HG03097 (cell line): ENCODE data around the gene DUSP28.

ENCODE experiments used
- ATAC-seq: cut with Tn5 transposase; IDR thresholded peaks from one replicate; pipeline ENCODE4 v1.9.1; 2021; ENCODE audit not compliant: unreplicated experiment, low FRiP score

The DUSP28 gene

GRCh38 chr2:240571314-240571973 lies 11.3 kb downstream of the DUSP28 start:
- ATAC-seq = no peak

- ATAC-seq = no peak
These were observed 12.2 kb downstream of the DUSP28 start for GRCh38 chr2:240572141-240573031.

GRCh38 chr2:240573071-240573515 lies 12.9 kb downstream of the DUSP28 start:
- no peak for ATAC-seq

GRCh38 chr2:240573516-240574385 lies 13.6 kb downstream of the DUSP28 start:
- ATAC-seq = no peak

GRCh38 chr2:240574386-240575100 lies 14.4 kb downstream of the DUSP28 start:
- ATAC-seq = no peak

GRCh38 chr2:240575101-240575965 lies 15.2 kb downstream of the DUSP28 start:
- no peak for ATAC-seq

- ATAC-seq = no peak
These were observed 15.9 kb downstream of the DUSP28 start for GRCh38 chr2:240576036-240576435.

- no peak for ATAC-seq
These were observed 16.5 kb downstream of the DUSP28 start for GRCh38 chr2:240576436-240577205.

GRCh38 chr2:240577281-240578109 lies 17.3 kb downstream of the DUSP28 start:
- ATAC-seq = no peak

- no peak for ATAC-seq
These were observed 17.9 kb downstream of the DUSP28 start for GRCh38 chr2:240578110-240578450.

- no peak for ATAC-seq
These were observed 18.3 kb downstream of the DUSP28 start for GRCh38 chr2:240578488-240578887.

- ATAC-seq = no peak
These were observed 19.1 kb downstream of the DUSP28 start for GRCh38 chr2:240579071-240579762.

- no peak for ATAC-seq
These were observed 19.8 kb downstream of the DUSP28 start for GRCh38 chr2:240579771-240580614.

- no peak for ATAC-seq
These were observed 21.7 kb downstream of the DUSP28 start for GRCh38 chr2:240581811-240582210.

GRCh38 chr2:240582781-240583180 lies 22.6 kb downstream of the DUSP28 start:
- ATAC-seq = no peak

GRCh38 chr2:240583774-240584173 lies 23.6 kb downstream of the DUSP28 start:
- ATAC-seq = no peak
